SK-N-SH treated with all-trans-retinoic acid at 6 μM for 48 hours (cell line): ENCODE results near the gene MDGA2.

Experiments
- ATAC-seq: fragments of 200-7000 bp; cut with Tn5 transposase; 3 replicates; pipeline ENCODE4 v1.9.1; 2020; ENCODE audit warnings: mild to moderate bottlenecking, moderate library complexity
- ARNTL ChIP-seq: fragments of 450-650 bp; formaldehyde crosslinking; IDR thresholded peaks from 2 replicates; pipeline ENCODE4 v1.5.0; 2020; ENCODE audit warnings: low read depth, mild to moderate bottlenecking, moderate library complexity, borderline replicate concordance
- BACH2 ChIP-seq: fragments of 250-450 bp; sonication (Bioruptor Pico); IDR thresholded peaks from 2 replicates; pipeline ENCODE4 v1.9.0; 2021; ENCODE audit warnings: mild to moderate bottlenecking, borderline replicate concordance
- CSRNP3 ChIP-seq: fragments of 250-450 bp; sonication (Bioruptor Pico); IDR thresholded peaks from 2 replicates; pipeline ENCODE4 v1.5.1; 2021; ENCODE audit warnings: mild to moderate bottlenecking, moderate library complexity
- GLIS3 ChIP-seq: fragments of 250-450 bp; sonication (Bioruptor Pico); IDR thresholded peaks from 2 replicates; pipeline ENCODE4 v1.5.0; 2020; ENCODE audit warnings: mild to moderate bottlenecking, moderate library complexity
- ISL1 ChIP-seq: fragments of 250-450 bp; sonication (Bioruptor Pico); IDR thresholded peaks from 2 replicates; pipeline ENCODE4 v2.1.2; 2022; ENCODE audit warnings: mild to moderate bottlenecking, moderate library complexity
- OSR1 ChIP-seq: fragments of 250-450 bp; sonication (Bioruptor Pico); IDR thresholded peaks from 2 replicates; pipeline ENCODE4 v1.8.0; 2022; ENCODE audit warnings: moderate library complexity, mild to moderate bottlenecking, inconsistent platforms
- PPARA ChIP-seq: fragments of 250-450 bp; sonication (Bioruptor Pico); IDR thresholded peaks from 2 replicates; pipeline ENCODE4 v1.5.0; 2020; ENCODE audit warnings: mild to moderate bottlenecking, borderline replicate concordance
- RARB ChIP-seq: fragments of 250-450 bp; sonication (Bioruptor Pico); IDR thresholded peaks from 2 replicates; pipeline ENCODE4 v1.8.0; 2021; ENCODE audit warnings: mild to moderate bottlenecking, moderate library complexity
- SNAI2 ChIP-seq: fragments of 250-450 bp; sonication (Bioruptor Pico); IDR thresholded peaks from 2 replicates; pipeline ENCODE4 v1.5.0; 2020; ENCODE audit warnings: mild to moderate bottlenecking, moderate library complexity
- TCF4 ChIP-seq: fragments of 250-450 bp; sonication (Bioruptor Pico); IDR thresholded peaks from 2 replicates; pipeline ENCODE4 v1.8.0; 2021; ENCODE audit warnings: mild to moderate bottlenecking, moderate library complexity, borderline replicate concordance
- TOX ChIP-seq: fragments of 250-450 bp; sonication (Bioruptor Pico); IDR thresholded peaks from 2 replicates; pipeline ENCODE4 v1.8.0; 2021; ENCODE audit warnings: mild to moderate bottlenecking, moderate library complexity, borderline replicate concordance
- ZFP3 ChIP-seq: fragments of 250-450 bp; sonication (Bioruptor Pico); IDR thresholded peaks from 2 replicates; pipeline ENCODE4 v1.5.0; 2020; ENCODE audit warnings: mild to moderate bottlenecking, moderate library complexity
- ZFP30 ChIP-seq: fragments of 450-650 bp; formaldehyde crosslinking; IDR thresholded peaks from 2 replicates; pipeline ENCODE4 v1.5.0; 2022; ENCODE audit warnings: mild to moderate bottlenecking, moderate library complexity
- ZNF565 ChIP-seq: fragments of 450-650 bp; formaldehyde crosslinking; conservative IDR thresholded peaks from 2 replicates; pipeline ENCODE4 v1.5.0; 2020; ENCODE audit warnings: low read depth, mild to moderate bottlenecking, moderate library complexity
- ZNF70 ChIP-seq: fragments of 450-650 bp; formaldehyde crosslinking; IDR thresholded peaks from 2 replicates; pipeline ENCODE4 v1.5.0; 2020; ENCODE audit warnings: mild to moderate bottlenecking, moderate library complexity
- ZNF8 ChIP-seq: fragments of 450-650 bp; formaldehyde crosslinking; IDR thresholded peaks from 2 replicates; pipeline ENCODE4 v1.5.0; 2020; ENCODE audit warnings: mild to moderate bottlenecking, moderate library complexity
- TF ChIP-seq, protein P1 (sequence below): fragments of 250-450 bp; sonication (Bioruptor Pico); IDR thresholded peaks from 2 replicates; pipeline ENCODE4 v1.8.0; 2021; ENCODE audit warnings: low read depth, mild to moderate bottlenecking, moderate library complexity, borderline replicate concordance
- TF ChIP-seq, protein P2 (sequence below): fragments of 250-450 bp; sonication (Bioruptor Pico); IDR thresholded peaks from 2 replicates; pipeline ENCODE4 v1.8.0; 2020; ENCODE audit warnings: mild to moderate bottlenecking, moderate library complexity, borderline replicate concordance
- TF ChIP-seq, protein P3 (sequence below): fragments of 250-450 bp; sonication (Bioruptor Pico); IDR thresholded peaks from 2 replicates; pipeline ENCODE4 v1.5.1; 2020; ENCODE audit warnings: low read depth, mild to moderate bottlenecking, moderate library complexity
- TF ChIP-seq, protein P4 (sequence below): fragments of 250-450 bp; sonication (Bioruptor Pico); IDR thresholded peaks from 2 replicates; pipeline ENCODE4 v1.5.0; 2020; ENCODE audit warnings: mild to moderate bottlenecking, moderate library complexity

Gene MDGA2

DNA sequence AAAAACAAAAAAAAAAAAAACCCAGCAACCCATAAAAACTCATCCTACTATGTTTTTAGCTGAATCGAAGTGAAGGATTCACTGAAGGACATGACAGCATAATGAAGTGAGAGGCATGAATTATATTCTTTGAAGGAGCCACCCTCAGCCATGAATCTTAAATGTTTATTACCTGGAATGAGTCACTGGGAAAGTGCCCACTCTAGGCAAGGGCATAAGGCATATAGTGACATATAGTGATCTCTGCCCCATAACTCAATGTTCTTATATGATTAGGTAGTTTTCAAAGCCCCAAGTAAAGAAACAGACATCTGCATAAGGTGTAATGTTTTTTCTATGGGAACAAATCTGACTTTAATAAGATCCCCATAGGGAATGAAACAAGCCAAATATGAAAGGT is 79.9 kb downstream of the MDGA2 start (continued):
- no peak for TF ChIP-seq ZFP3
- TF ChIP-seq, all 23 proteins: peak for 0

GRCh38 chr14:47590767-47591495 is 84.5 kb downstream of the MDGA2 start:
- no peak for ATAC-seq
- TF ChIP-seq ARNTL (CRISPR knock-in tag), result no peak
- no peak for TF ChIP-seq BACH2 (CRISPR knock-in tag)
- no peak for TF ChIP-seq OSR1 (CRISPR knock-in tag)
- TF ChIP-seq, protein P1, sequence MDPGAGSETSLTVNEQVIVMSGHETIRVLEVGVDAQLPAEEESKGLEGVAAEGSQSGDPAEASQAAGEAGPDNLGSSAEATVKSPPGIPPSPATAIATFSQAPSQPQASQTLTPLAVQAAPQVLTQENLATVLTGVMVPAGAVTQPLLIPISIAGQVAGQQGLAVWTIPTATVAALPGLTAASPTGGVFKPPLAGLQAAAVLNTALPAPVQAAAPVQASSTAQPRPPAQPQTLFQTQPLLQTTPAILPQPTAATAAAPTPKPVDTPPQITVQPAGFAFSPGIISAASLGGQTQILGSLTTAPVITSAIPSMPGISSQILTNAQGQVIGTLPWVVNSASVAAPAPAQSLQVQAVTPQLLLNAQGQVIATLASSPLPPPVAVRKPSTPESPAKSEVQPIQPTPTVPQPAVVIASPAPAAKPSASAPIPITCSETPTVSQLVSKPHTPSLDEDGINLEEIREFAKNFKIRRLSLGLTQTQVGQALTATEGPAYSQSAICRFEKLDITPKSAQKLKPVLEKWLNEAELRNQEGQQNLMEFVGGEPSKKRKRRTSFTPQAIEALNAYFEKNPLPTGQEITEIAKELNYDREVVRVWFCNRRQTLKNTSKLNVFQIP, result no peak
- TF ChIP-seq CSRNP3 (CRISPR knock-in tag), result no peak
- TF ChIP-seq, protein P2, sequence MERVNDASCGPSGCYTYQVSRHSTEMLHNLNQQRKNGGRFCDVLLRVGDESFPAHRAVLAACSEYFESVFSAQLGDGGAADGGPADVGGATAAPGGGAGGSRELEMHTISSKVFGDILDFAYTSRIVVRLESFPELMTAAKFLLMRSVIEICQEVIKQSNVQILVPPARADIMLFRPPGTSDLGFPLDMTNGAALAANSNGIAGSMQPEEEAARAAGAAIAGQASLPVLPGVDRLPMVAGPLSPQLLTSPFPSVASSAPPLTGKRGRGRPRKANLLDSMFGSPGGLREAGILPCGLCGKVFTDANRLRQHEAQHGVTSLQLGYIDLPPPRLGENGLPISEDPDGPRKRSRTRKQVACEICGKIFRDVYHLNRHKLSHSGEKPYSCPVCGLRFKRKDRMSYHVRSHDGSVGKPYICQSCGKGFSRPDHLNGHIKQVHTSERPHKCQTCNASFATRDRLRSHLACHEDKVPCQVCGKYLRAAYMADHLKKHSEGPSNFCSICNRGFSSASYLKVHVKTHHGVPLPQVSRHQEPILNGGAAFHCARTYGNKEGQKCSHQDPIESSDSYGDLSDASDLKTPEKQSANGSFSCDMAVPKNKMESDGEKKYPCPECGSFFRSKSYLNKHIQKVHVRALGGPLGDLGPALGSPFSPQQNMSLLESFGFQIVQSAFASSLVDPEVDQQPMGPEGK (CRISPR knock-in tag), result no peak
- TF ChIP-seq ZFP3, result no peak
- TF ChIP-seq TOX (CRISPR knock-in tag), result no peak
- TF ChIP-seq ZNF565 (CRISPR knock-in tag), result no peak
- no peak for TF ChIP-seq ZNF70
- TF ChIP-seq ISL1 (CRISPR knock-in tag), result no peak
- TF ChIP-seq, all 23 proteins: peak for 0

DNA sequence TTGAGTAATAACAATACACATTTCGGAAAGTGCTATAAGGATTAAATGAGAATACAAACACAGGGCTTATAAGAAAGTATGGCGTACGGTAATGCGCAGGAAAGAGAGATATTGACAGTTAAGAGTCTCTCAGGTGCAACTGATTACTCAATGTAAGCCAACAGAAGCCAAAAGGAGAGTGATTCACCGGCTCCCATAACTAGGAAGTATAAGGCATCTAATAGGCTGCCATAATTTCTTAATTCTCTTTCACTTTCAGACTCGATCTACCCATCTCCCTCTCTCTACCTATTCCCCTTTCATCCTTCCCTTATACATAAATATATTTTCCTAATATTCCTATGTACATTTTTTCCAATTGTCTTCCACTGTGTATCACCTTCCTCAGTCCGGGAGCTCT is 90.0 kb downstream of the MDGA2 start:
- TF ChIP-seq TOX (CRISPR knock-in tag), result no peak
- TF ChIP-seq, protein P1, result no peak
- TF ChIP-seq OSR1 (CRISPR knock-in tag), result no peak
- TF ChIP-seq ZFP3, result no peak
- TF ChIP-seq TCF4 (CRISPR knock-in tag), result no peak
- TF ChIP-seq GLIS3 (CRISPR knock-in tag), result no peak
- no peak for TF ChIP-seq ZFP30 (CRISPR knock-in tag)
- no peak for TF ChIP-seq ZNF565 (CRISPR knock-in tag)
- TF ChIP-seq ISL1 (CRISPR knock-in tag), result no peak
- no peak for ATAC-seq

DNA sequence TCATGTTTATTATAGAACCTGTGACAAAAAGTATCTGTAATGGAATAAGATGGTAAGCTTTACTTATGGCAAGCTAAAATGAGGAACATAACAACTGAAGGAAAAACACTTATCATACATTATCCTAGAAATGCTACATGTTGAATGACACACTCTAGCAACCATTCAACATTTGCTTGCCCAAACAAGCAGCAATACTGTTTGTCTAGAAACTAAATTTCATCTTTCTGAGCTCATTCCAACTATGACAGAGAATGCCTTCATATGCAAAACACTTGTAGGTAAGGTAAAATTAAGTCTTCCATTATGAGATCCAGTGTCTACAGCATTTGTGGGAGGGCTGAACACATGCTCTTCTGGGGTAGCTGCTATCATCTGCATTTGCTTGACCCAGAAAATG is 108.1 kb downstream of the MDGA2 start:
- ATAC-seq, result no peak
- TF ChIP-seq PPARA (CRISPR knock-in tag), result no peak
- no peak for TF ChIP-seq OSR1 (CRISPR knock-in tag)
- TF ChIP-seq ISL1 (CRISPR knock-in tag), result no peak
- no peak for TF ChIP-seq RARB (CRISPR knock-in tag)
- TF ChIP-seq, protein P2 (CRISPR knock-in tag), result no peak
- TF ChIP-seq ZNF565 (CRISPR knock-in tag), result no peak
- TF ChIP-seq ZNF8 (CRISPR knock-in tag), result no peak
- no peak for TF ChIP-seq SNAI2 (CRISPR knock-in tag)
- TF ChIP-seq, protein P3, sequence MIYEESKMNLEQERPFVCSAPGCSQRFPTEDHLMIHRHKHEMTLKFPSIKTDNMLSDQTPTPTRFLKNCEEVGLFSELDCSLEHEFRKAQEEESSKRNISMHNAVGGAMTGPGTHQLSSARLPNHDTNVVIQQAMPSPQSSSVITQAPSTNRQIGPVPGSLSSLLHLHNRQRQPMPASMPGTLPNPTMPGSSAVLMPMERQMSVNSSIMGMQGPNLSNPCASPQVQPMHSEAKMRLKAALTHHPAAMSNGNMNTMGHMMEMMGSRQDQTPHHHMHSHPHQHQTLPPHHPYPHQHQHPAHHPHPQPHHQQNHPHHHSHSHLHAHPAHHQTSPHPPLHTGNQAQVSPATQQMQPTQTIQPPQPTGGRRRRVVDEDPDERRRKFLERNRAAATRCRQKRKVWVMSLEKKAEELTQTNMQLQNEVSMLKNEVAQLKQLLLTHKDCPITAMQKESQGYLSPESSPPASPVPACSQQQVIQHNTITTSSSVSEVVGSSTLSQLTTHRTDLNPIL, result no peak
- TF ChIP-seq GLIS3 (CRISPR knock-in tag), result no peak
- no peak for TF ChIP-seq ZFP3
- no peak for TF ChIP-seq TCF4 (CRISPR knock-in tag)
- TF ChIP-seq, protein P4, sequence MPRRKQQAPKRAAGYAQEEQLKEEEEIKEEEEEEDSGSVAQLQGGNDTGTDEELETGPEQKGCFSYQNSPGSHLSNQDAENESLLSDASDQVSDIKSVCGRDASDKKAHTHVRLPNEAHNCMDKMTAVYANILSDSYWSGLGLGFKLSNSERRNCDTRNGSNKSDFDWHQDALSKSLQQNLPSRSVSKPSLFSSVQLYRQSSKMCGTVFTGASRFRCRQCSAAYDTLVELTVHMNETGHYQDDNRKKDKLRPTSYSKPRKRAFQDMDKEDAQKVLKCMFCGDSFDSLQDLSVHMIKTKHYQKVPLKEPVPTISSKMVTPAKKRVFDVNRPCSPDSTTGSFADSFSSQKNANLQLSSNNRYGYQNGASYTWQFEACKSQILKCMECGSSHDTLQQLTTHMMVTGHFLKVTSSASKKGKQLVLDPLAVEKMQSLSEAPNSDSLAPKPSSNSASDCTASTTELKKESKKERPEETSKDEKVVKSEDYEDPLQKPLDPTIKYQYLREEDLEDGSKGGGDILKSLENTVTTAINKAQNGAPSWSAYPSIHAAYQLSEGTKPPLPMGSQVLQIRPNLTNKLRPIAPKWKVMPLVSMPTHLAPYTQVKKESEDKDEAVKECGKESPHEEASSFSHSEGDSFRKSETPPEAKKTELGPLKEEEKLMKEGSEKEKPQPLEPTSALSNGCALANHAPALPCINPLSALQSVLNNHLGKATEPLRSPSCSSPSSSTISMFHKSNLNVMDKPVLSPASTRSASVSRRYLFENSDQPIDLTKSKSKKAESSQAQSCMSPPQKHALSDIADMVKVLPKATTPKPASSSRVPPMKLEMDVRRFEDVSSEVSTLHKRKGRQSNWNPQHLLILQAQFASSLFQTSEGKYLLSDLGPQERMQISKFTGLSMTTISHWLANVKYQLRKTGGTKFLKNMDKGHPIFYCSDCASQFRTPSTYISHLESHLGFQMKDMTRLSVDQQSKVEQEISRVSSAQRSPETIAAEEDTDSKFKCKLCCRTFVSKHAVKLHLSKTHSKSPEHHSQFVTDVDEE (CRISPR knock-in tag), result no peak
